Lower leg skin (tissue), 4 donors: Measurements from ENCODE around the gene SLC66A1. TPM values are rescaled to one million over a fixed set of nuclear protein-coding genes. Genes with fewer than 3 reads are reported as not detected.

Source experiments
- DNase-seq, 2 donors: peaks; one replicate each; pipeline ENCODE4 v3.0.0-alpha.2; 2019; ENCODE audit warnings: low spot score in 2 of 2
- H3K4me3 ChIP-seq: fragments of 200-600 bp; sonication (generic); 2 replicates; pipeline ENCODE4 v1.5.1; 2017; ENCODE audit warnings: mild to moderate bottlenecking, low read depth; ENCODE audit not compliant: poor library complexity, severe bottlenecking
- CTCF ChIP-seq, 3 donors: fragments of 450-650 bp; IDR thresholded peaks; one replicate each; pipeline ENCODE4 v1.5.1; 2016; ENCODE audit warnings: antibody characterized with exemption in 3 of 3, mild to moderate bottlenecking in 3 of 3, moderate library complexity in 2 of 3
- POLR2A ChIP-seq, 2 donors: fragments of 450-650 bp; IDR thresholded peaks; one replicate each; pipeline ENCODE4 v1.6.1; 2016 to 2017; ENCODE audit warnings: antibody characterized with exemption in 2 of 2, mild to moderate bottlenecking in 1 of 2, moderate library complexity in 1 of 2
- WGBS, 2 donors: methylation state at CpG; one replicate each; pipeline ENCODE4 v1.1.5; 2018; 5-methylcytosine and 5-hydroxymethylcytosine counted together
- intact Hi-C: fragments of 100-400 bp; cut with DNase I; formaldehyde crosslinking; loops from one replicate; pipeline ENCODE4 v1.15.0; 2023; ENCODE audit warnings: low total_unique reads
- total RNA-seq, 4 donors: library from RNA; depleted of rRNA; stranded (reverse); fragments of >200 nt; gene quantifications; one replicate each; pipeline ENCODE4 v1.1.0, GENCODE V29; 2016

Gene SLC66A1
- total RNA-seq, 4 donors from 2014 or later = 17.9 to 22.4 (median 19.5) TPM

GRCh38 chr1:19322481-19322880 is 10.4 kb downstream of the SLC66A1 start:
- no peak for TF ChIP-seq POLR2A (IDR thresholded peaks at IDR 0.05)
- TF ChIP-seq CTCF (IDR thresholded peaks at IDR 0.05) = no peak
- no peak for DNase-seq
- intact Hi-C loops = no loop called here
- no peak overlapping the region for H3K4me3 ChIP-seq
- WGBS, 2 donors = 61 to 73% methylated on average over 10 of the region's 10 CpGs

- TF ChIP-seq CTCF (IDR thresholded peaks at IDR 0.05) = no peak
- TF ChIP-seq POLR2A (IDR thresholded peaks at IDR 0.05) = no peak
- H3K4me3 ChIP-seq = no peak overlapping the region
- WGBS, 2 donors = 86 to 90% methylated on average over 23 of the region's 23 CpGs
- no peak for DNase-seq
- intact Hi-C loops = no loop called here
Observed at GRCh38 chr1:19323987-19324664, 12.0 kb downstream of the SLC66A1 start.

GRCh38 chr1:19324665-19324990 is 12.5 kb downstream of the SLC66A1 start:
- 95 to 96% methylated on average over 9 of the region's 9 CpGs for WGBS, 2 donors
- no peak for DNase-seq
- TF ChIP-seq POLR2A (IDR thresholded peaks at IDR 0.05) = no peak
- TF ChIP-seq CTCF (IDR thresholded peaks at IDR 0.05) = no peak
- no peak overlapping the region for H3K4me3 ChIP-seq
- intact Hi-C loops = no loop called here

- 75 to 79% methylated on average over 19 of the region's 19 CpGs for WGBS, 2 donors
- no peak for DNase-seq
- TF ChIP-seq POLR2A (IDR thresholded peaks at IDR 0.05) (no peak), CTCF (IDR thresholded peaks at IDR 0.05) (no peak)
- intact Hi-C loops = no loop called here
- no peak overlapping the region for H3K4me3 ChIP-seq
Observed at GRCh38 chr1:19325368-19325957, 13.3 kb downstream of the SLC66A1 start.

- WGBS, 2 donors = 87 to 91% methylated on average over 23 to 32 of the region's 32 CpGs
- TF ChIP-seq POLR2A (IDR thresholded peaks at IDR 0.05) (no peak), CTCF (IDR thresholded peaks at IDR 0.05) (no peak)
- DNase-seq = no peak
- H3K4me3 ChIP-seq = no peak overlapping the region
- intact Hi-C loops = no loop called here
Observed at GRCh38 chr1:19325958-19326747, 14.0 kb downstream of the SLC66A1 start.
